ENCODE data around the gene OR11L1. TPM values are rescaled to one million over a fixed set of nuclear protein-coding genes. Genes with fewer than 3 reads are reported as not detected.

The OR11L1 gene
- total RNA-seq, 4 donors from 2014 or later, result 0.68 TPM; not detected in 3

- intact Hi-C loops (cut with DNase I), result no loop called here
Observed at GRCh38 chr1:247824023-247824422, 17.7 kb downstream of the OR11L1 start, which contains the start of gene OR14A16. TSS of gene OR14A16 (minus strand) at chr1:247824119. CDS start at chr1:247815729, 8,390 bp downstream.

GRCh38 chr1:247822060-247822459, 19.6 kb downstream of the OR11L1 start:
- DNase-seq, result no peak
- no peak overlapping the region for H3K27ac ChIP-seq
- no peak for TF ChIP-seq POLR2A (IDR thresholded peaks at IDR 0.05)
- no peak for TF ChIP-seq CTCF (IDR thresholded peaks at IDR 0.05)
- H3K36me3 ChIP-seq, result no peaks in the 10 kb centered on the region
- no peaks in the 10 kb centered on the region for H3K9me3 ChIP-seq
- no peak overlapping the region for H3K4me3 ChIP-seq (replicated peaks in 1 of 3)
- WGBS, 2 donors, result 66 to 79% methylated on average over 2 of the region's 2 CpGs
- intact Hi-C loops (cut with DNase I), result no loop called here
- no peaks in the 10 kb centered on the region for H3K4me1 ChIP-seq
- H3K27me3 ChIP-seq, result no peaks in the 10 kb centered on the region

More at GRCh38 chr1:247824023-247824422, 17.7 kb downstream of the OR11L1 start, which contains the start of gene OR14A16:
- no peak within 1 kb of the TSS for H3K27ac ChIP-seq
- H3K9me3 ChIP-seq, result no peaks in the 10 kb centered on the region
- no peak within 1 kb of the TSS for H3K4me3 ChIP-seq (replicated peaks in 1 of 3)
- no peaks in the 10 kb centered on the region for H3K27me3 ChIP-seq
- TF ChIP-seq POLR2A (IDR thresholded peaks at IDR 0.05) (no peak), CTCF (IDR thresholded peaks at IDR 0.05) (no peak)
- H3K4me1 ChIP-seq, result no peaks in the 10 kb centered on the region
- DNase-seq, result no peak
- H3K36me3 ChIP-seq, result no peaks in the 10 kb centered on the region
- WGBS, 2 donors, result 72 to 80% methylated on average over 6 of the region's 6 CpGs

- 70 to 74% methylated on average over 2 of the region's 2 CpGs for WGBS, 2 donors
Observed at GRCh38 chr1:247812637-247813036, 29.1 kb downstream of the OR11L1 start.

GRCh38 chr1:247797518-247797917, 44.2 kb downstream of the OR11L1 start:
- intact Hi-C loops (cut with DNase I), result no loop called here
- no peaks in the 10 kb centered on the region for H3K36me3 ChIP-seq
- no peaks in the 10 kb centered on the region for H3K9me3 ChIP-seq
- WGBS, 2 donors, result 44 to 48% methylated on average over 2 of the region's 2 CpGs
- no peak for DNase-seq
- H3K4me3 ChIP-seq (replicated peaks in 1 of 3), result no peak overlapping the region
- no peaks in the 10 kb centered on the region for H3K4me1 ChIP-seq
- H3K27ac ChIP-seq, result no peak overlapping the region
- H3K27me3 ChIP-seq, result no peaks in the 10 kb centered on the region
- TF ChIP-seq POLR2A (IDR thresholded peaks at IDR 0.05) (no peak), CTCF (IDR thresholded peaks at IDR 0.05) (no peak)

More at GRCh38 chr1:247812637-247813036, 29.1 kb downstream of the OR11L1 start:
- H3K36me3 ChIP-seq, result no peaks in the 10 kb centered on the region
- no peak for DNase-seq
- TF ChIP-seq POLR2A (IDR thresholded peaks at IDR 0.05), result no peak
- TF ChIP-seq CTCF (IDR thresholded peaks at IDR 0.05), result no peak
- no peaks in the 10 kb centered on the region for H3K4me1 ChIP-seq
- no peak overlapping the region for H3K4me3 ChIP-seq (replicated peaks in 1 of 3)
- no peaks in the 10 kb centered on the region for H3K27me3 ChIP-seq
- H3K27ac ChIP-seq, result no peak overlapping the region
- no peaks in the 10 kb centered on the region for H3K9me3 ChIP-seq
- intact Hi-C loops (cut with DNase I), result no loop called here

Other genes starting within 250 kb of the OR11L1 start
- not detected for gene OR2G3, start 236.3 kb downstream of the OR11L1 start, total RNA-seq
- gene OR13G1, start 162.2 kb downstream of the OR11L1 start, total RNA-seq, result not detected
- not detected for gene OR6F1, start 125.2 kb downstream of the OR11L1 start, total RNA-seq
- 1 to 10 TPM in 1 of 4 donors, not detected in 3; 1.1 TPM for gene OR14K1, start 103.3 kb downstream of the OR11L1 start, total RNA-seq
- not detected for gene OR14A2, start 93.8 kb downstream of the OR11L1 start, total RNA-seq
- gene OR1C1, start 81.3 kb downstream of the OR11L1 start, total RNA-seq, result not detected
- gene OR14A16, start 17.8 kb downstream of the OR11L1 start, total RNA-seq, result not detected
- 10 to 100 TPM; 22.6 to 52.1 (median 29.4) TPM for gene TRIM58, start 15.3 kb upstream of the OR11L1 start, total RNA-seq
- 10 to 100 TPM in 1 of 4 donors, 1 to 10 TPM in 3; 2.8 to 25.8 (median 6.0) TPM for gene OR2W3, start 53.7 kb upstream of the OR11L1 start, total RNA-seq
- gene OR2T8, start 78.4 kb upstream of the OR11L1 start, total RNA-seq, result 1 to 10 TPM in 2 of 4 donors, under 1 TPM in 1, not detected in 1; 0.54 to 1.7 (median 1.2) TPM
- under 1 TPM in 2 of 4 donors, not detected in 2; 0.33 to 0.63 TPM for gene OR2AJ1, start 83.0 kb upstream of the OR11L1 start, total RNA-seq
- 1 to 10 TPM in 1 of 4 donors, under 1 TPM in 1, not detected in 2; 0.68 to 1.0 TPM for gene OR2L8, start 107.0 kb upstream of the OR11L1 start, total RNA-seq
- gene OR2AK2, start 123.3 kb upstream of the OR11L1 start, total RNA-seq, result under 1 TPM in 2 of 4 donors, not detected in 2; 0.63 to 0.67 TPM
- gene OR2L5, start 171.8 kb upstream of the OR11L1 start, total RNA-seq, result not detected
- gene OR2L2, start 188.2 kb upstream of the OR11L1 start, total RNA-seq, result under 1 TPM in 2 of 4 donors, not detected in 2; 0.27 to 0.34 TPM
- gene OR2L3, start 204.9 kb upstream of the OR11L1 start, total RNA-seq, result under 1 TPM in 2 of 4 donors, not detected in 2; 0.13 to 0.42 TPM